Left ventricle myocardium inferior (tissue), 1 donor: ENCODE data around the gene GABPB2. TPM values are rescaled to one million over a fixed set of nuclear protein-coding genes. Genes with fewer than 3 reads are reported as not detected.

Experiments
- DNase-seq: peaks from one replicate; pipeline ENCODE4 v3.0.0-alpha.2; 2020
- H3K27ac ChIP-seq: fragments of 200-600 bp; replicated peaks from 2 replicates; pipeline ENCODE4 v1.8.0; 2021
- H3K27me3 ChIP-seq: fragments of 200-600 bp; 2 replicates; pipeline ENCODE4 v1.8.0; 2021; ENCODE audit warnings: low read depth
- H3K36me3 ChIP-seq: fragments of 200-600 bp; 2 replicates; pipeline ENCODE4 v1.8.0; 2021
- H3K4me1 ChIP-seq: fragments of 200-600 bp; 2 replicates; pipeline ENCODE4 v1.8.0; 2021
- H3K4me3 ChIP-seq: fragments of 200-600 bp; 2 replicates; pipeline ENCODE4 v1.8.0; 2021; ENCODE audit warnings: mild to moderate bottlenecking, moderate library complexity
- H3K9me3 ChIP-seq: fragments of 200-600 bp; replicated peaks from 2 replicates; pipeline ENCODE4 v1.8.0; 2021
- intact Hi-C: fragments of 100-400 bp; cut with micrococcal nuclease; formaldehyde crosslinking; loops from one replicate; pipeline ENCODE4 v1.11.0; 2022
- total RNA-seq: library from RNA; stranded (reverse); fragmentation: NEBNext Ultra II Directional; extraction: Animal tissue kit (Norgen Biotek cat#: 25700); gene quantifications from one replicate; pipeline ENCODE4 v1.2.1, GENCODE V29; 2021
- TF ChIP-seq, protein P1 (sequence below): fragments of 200-600 bp; IDR thresholded peaks from 2 replicates; pipeline ENCODE4 v1.8.0; 2021; ENCODE audit warnings: antibody characterized with exemption, mild to moderate bottlenecking, borderline replicate concordance
- donor health status: DM: no; HTN: yes; CAD: no; lungs with severe emphysema.

Gene GABPB2
- total RNA-seq, 1 donor from 2014 or later = 12.2 TPM

DNA sequence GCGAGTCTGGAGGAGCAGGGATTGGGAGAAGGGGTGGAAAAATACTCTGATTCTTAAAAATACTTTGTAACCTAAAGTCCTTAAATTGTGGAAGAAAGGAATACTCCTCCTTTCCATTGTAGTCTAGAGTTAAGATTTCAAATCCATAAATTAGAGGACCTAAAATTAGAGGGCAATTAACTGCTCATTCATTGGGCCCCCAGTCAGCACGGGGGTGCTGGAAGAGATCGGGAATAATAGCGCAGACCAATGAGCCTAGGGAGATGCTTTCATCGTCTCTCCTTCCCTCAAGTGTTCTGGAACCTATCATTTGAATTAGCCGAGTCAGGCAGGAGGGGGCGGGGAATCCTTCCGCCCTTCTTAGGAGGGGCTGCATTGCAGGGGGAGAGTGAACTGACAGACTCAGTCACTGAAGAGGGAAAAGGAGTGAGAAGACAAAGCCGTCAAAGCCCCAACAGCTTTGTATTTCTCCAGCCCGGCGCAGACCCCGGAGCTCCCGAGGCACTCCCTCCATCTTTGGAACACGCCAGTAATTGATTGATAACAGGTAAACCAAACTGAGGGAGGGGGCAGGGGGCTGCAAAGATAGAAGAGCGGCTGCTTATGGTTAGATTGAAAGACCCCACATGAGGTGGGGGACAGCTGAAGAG lies 10.4 kb upstream of the GABPB2 start, which contains the start of gene MLLT11:
Gene MLLT11, plus strand, starts transcription at position 391 of the 650 bp plus-strand sequence. CDS start 6,828 bp downstream, outside the sequence.
- DNase-seq = peak; percentile 35
- Histone ChIP-seq H3K9me3 (no peaks in the 10 kb centered on the region), H3K4me1 (peaks cover 55% of the 10 kb centered on the region), H3K27me3 (no peaks in the 10 kb centered on the region), H3K4me3 (peak within 1 kb of the TSS; percentile 92), H3K27ac (peak within 1 kb of the TSS; percentile 96), H3K36me3 (peaks cover 11% of the 10 kb centered on the region)
- intact Hi-C loops = loop anchor here (10.0 kb wide), 1 partner anchor 55 kb away; the partner anchor contains the start of genes MINDY1 and PRUNE1
- TF ChIP-seq, protein P1, sequence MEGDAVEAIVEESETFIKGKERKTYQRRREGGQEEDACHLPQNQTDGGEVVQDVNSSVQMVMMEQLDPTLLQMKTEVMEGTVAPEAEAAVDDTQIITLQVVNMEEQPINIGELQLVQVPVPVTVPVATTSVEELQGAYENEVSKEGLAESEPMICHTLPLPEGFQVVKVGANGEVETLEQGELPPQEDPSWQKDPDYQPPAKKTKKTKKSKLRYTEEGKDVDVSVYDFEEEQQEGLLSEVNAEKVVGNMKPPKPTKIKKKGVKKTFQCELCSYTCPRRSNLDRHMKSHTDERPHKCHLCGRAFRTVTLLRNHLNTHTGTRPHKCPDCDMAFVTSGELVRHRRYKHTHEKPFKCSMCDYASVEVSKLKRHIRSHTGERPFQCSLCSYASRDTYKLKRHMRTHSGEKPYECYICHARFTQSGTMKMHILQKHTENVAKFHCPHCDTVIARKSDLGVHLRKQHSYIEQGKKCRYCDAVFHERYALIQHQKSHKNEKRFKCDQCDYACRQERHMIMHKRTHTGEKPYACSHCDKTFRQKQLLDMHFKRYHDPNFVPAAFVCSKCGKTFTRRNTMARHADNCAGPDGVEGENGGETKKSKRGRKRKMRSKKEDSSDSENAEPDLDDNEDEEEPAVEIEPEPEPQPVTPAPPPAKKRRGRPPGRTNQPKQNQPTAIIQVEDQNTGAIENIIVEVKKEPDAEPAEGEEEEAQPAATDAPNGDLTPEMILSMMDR = no peak

DNA sequence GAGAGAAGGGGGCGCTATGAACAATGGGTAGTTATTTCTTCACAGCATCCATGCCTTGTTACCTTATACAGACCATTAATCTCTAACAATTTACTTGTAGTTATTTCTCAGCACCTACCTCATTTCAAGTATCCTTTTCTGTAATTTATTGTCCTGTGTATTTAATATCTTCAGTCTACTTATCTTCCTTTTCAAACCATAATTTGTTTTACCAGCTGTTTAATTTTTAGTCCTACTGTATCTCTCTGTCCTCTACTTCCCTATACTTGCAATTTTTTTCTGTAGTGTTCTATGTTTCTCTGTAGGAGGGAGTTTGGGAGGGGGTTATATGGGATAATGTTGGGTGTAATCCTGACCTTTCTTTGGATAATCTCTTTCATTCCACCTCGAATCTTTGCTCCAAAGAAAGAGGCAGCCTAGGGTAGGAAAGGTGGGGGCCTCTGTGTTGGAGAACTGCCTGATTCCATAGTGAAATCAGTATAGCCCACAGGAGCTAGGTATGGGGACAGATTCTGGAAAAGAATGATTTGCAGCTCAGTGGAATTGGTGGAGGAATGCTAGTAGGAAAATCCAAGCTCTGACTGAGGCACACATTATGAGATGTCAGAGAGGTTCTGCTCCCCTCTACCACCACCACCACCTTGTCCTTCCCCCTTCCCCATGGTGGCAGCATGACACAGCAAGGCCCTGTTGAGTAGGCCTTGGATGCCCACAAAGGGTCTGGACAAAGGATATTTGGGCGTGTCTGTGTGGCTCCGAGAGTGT lies 9.7 kb upstream of the GABPB2 start:
- H3K27ac ChIP-seq = peak overlapping the region; percentile 96
- no peak for DNase-seq
- peak overlapping the region; percentile 92 for H3K4me3 ChIP-seq
- intact Hi-C loops = loop anchor here (10.0 kb wide), 1 partner anchor 56 kb away; the partner anchor contains the start of genes MINDY1 and PRUNE1
- TF ChIP-seq, protein P1 = no peak
- H3K27me3 ChIP-seq = no peaks in the 10 kb centered on the region
- peaks cover 4% of the 10 kb centered on the region for H3K36me3 ChIP-seq
- H3K4me1 ChIP-seq = peaks cover 48% of the 10 kb centered on the region
- no peaks in the 10 kb centered on the region for H3K9me3 ChIP-seq

DNA sequence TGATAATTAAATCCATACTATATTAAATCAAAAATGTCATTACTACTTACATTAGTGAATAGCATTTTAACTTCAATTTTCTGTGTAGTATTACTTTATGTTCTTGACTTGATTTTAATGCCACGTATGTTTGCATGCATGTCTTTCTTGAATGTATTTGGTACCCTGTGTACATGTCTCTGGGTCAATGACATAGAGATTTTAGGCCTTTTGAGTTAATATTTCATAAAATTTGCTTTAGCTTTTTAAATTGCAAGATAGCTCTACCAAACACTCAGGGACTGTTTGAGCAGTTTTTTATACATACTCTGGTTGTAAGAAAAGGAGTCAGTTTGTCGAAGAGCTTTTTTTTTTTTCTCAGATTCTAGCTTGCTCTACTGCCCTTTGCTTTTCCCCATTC lies 8.9 kb upstream of the GABPB2 start:
- intact Hi-C loops = loop anchor here (10.0 kb wide), 1 partner anchor 57 kb away; the partner anchor contains the start of genes MINDY1 and PRUNE1
- no peaks in the 10 kb centered on the region for H3K36me3 ChIP-seq

DNA sequence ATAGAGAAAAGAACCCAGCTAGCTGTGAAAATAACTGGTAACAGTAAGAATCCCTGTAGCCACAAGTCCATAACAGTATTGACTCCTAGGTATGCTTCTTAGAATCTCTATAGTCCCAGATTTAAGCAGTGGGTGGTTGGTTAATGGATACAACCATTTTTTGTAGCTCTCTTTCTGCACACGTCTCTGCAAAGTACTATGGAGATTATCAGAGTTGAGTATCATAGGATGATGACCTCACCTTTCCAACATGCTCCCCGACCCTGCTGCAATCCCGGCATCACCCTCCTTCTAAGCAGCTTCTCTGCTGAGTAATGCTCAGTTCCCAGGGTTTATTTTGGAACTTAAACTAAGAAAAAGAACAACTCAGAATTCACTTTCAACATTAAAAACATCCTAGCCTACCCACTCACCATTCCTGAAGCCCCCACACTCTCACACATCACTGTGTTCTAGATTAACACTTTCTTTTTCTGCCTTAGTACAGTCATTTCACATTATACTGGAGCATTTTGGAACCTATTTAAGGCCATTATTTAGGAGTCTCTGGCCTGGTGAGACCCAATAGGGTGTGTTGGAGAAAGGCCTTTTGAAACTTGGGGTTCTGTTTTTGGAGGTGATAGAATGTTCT lies 7.7 kb upstream of the GABPB2 start:
- Histone ChIP-seq H3K27ac (peak overlapping the region; percentile 2), H3K36me3 (no peaks in the 10 kb centered on the region), H3K4me1 (peaks cover 28% of the 10 kb centered on the region), H3K4me3 (no peak overlapping the region), H3K27me3 (no peaks in the 10 kb centered on the region), H3K9me3 (no peaks in the 10 kb centered on the region)
- TF ChIP-seq, protein P1 = no peak
- no peak for DNase-seq
- intact Hi-C loops = loop anchor here (10.0 kb wide), 1 partner anchor 58 kb away; the partner anchor contains the start of genes MINDY1 and PRUNE1

More for the DNA sequence above, 8.9 kb upstream of the GABPB2 start:
- Histone ChIP-seq H3K4me1 (peaks cover 39% of the 10 kb centered on the region), H3K27me3 (no peaks in the 10 kb centered on the region), H3K9me3 (no peaks in the 10 kb centered on the region), H3K4me3 (peak overlapping the region; percentile 92), H3K27ac (no peak overlapping the region)
- TF ChIP-seq, protein P1 = no peak
- DNase-seq = no peak

DNA sequence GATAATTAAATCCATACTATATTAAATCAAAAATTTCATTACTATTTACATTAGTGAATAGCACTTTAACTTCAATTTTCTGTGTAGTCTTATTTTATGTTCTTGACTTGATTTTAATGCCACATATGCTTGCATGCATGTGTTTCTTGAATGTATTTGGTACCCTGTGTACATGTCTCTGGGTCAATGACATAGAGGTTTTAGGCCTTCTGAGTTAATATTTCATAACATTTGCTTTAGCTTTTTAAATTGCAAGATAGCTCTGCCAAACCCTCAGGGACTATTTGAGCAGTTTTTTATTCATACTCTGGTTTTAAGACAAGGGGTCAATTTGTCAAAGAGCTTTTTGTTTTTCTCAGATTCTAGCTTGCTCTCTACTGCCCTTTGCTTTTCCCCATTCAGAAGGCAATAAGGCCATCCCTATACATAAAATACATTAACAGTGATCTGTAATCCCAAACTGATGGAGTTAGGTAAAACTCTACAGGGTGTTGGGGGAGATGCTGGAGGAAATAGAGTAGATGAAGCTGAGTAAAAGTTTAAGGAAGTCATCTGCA lies 5.4 kb upstream of the GABPB2 start:
- Histone ChIP-seq H3K27me3 (no peaks in the 10 kb centered on the region), H3K9me3 (no peaks in the 10 kb centered on the region), H3K4me1 (peaks cover 15% of the 10 kb centered on the region), H3K4me3 (no peak overlapping the region), H3K27ac (no peak overlapping the region), H3K36me3 (no peaks in the 10 kb centered on the region)
- TF ChIP-seq, protein P1 = no peak
- intact Hi-C loops = loop anchor here (10.0 kb wide), 1 partner anchor 60 kb away; the partner anchor contains the start of genes MINDY1 and PRUNE1
- no peak for DNase-seq
